Left renal pelvis (tissue), 4 donors: ENCODE results near the gene LPAR1. TPM values are rescaled to one million over a fixed set of nuclear protein-coding genes. Genes with fewer than 3 reads are reported as not detected.
A peak's percentile ranks its signal among the peaks of the same experiment; 100 is the strongest.
"Not testable (repeated sequence)": the region's sequence is repeated elsewhere in the genome, so short reads cannot be mapped to it uniquely, and the experiment has no call there.

Source experiments
- DNase-seq, 4 donors: peaks; one replicate each; pipeline ENCODE4 v3.0.0-alpha.2; 2013; ENCODE audit warnings: low read depth in 4 of 4, low spot score in 3 of 4
- polyA plus RNA-seq, 4 donors: library from polyadenylated mRNA; unstranded; fragments of 120-200 nt; gene quantifications; one replicate each; pipeline ENCODE4 v1.2.1, GENCODE V29; 2013; ENCODE audit not compliant: insufficient read length in 4 of 4

Gene LPAR1, protein sequence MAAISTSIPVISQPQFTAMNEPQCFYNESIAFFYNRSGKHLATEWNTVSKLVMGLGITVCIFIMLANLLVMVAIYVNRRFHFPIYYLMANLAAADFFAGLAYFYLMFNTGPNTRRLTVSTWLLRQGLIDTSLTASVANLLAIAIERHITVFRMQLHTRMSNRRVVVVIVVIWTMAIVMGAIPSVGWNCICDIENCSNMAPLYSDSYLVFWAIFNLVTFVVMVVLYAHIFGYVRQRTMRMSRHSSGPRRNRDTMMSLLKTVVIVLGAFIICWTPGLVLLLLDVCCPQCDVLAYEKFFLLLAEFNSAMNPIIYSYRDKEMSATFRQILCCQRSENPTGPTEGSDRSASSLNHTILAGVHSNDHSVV
- 10 to 100 TPM; 23.2 to 77.1 (median 34.4) TPM for polyA plus RNA-seq

DNA sequence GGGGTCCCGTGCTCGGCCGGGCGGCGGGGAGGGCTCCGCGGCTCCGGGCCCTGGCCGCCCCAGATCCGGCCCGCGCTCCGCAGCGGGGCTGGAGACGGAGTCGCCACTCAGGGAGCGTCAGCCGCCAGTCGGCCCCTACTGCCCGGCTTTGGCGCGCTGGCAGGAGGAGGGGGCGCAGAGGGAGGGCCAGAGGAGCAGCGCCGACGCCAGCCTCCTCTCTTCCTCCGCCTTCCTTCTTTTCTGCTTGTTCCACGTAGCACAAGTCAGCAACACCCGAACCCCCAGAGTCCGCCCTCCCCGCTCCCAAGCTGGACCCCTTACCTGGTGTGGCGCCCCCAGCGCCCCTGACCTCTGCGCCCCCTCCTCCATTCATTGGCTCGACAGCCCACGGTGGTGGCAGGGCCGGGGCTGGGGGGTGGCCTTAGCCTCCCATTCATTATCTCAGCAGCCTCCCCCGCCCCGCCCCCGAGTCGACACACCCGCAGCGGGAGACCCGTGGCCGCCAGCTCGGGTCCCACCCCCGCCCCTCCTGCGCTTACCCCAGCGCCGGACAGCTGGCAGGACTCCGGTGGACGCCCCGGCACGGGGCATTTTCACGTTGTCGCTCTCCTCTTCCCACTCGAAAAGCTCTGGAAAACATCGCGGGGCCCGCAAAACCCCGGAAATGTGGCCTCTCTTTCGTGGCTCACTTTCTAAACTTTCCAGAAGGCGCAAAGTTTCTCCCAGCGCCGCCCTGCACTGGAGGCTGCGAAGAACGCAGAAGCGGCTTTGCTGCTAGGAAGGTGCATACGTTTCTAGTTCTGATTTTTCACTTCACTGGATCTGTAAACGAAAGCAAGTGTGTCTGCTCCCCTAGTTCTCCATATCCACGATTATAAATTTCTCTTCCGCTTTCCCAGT is at the start of gene LPAR1:
Gene LPAR1 (minus strand): TSS at position 140 of the 900 bp plus-strand sequence. CDS start 66,353 bp downstream, outside the sequence.
- peak; percentile 22 to 51 (median 38) for DNase-seq

DNA sequence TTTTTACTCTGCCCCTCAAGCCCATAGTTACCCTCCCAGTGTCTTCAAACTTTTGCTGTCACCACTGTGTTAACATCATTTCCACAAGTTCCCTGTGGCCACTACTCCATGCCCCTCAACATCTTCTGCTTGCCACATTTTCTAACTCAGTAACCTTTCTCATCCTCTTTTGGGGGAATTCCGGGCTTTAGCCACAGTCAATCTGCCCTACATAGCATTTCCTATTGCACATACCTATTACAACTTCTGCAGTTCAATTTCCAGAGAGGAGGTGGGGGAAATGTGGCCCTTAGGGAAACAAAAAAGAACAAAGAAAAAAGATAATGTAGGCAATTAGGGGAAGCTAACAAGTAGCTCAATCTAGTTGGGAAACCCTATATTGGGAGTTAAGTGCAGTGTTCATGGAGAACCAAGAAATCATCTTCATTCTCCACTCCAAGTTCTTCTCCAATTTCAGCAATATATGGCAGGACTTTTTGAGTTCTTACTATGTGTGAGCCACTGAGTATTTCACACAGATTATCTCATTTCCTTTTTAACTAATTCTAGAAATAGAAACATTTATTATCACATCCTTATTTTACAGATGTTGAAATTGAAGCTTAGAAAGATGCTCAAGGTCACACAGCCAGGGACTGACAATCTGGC is 40.2 kb upstream of the LPAR1 start:
- DNase-seq, result no peak

DNA sequence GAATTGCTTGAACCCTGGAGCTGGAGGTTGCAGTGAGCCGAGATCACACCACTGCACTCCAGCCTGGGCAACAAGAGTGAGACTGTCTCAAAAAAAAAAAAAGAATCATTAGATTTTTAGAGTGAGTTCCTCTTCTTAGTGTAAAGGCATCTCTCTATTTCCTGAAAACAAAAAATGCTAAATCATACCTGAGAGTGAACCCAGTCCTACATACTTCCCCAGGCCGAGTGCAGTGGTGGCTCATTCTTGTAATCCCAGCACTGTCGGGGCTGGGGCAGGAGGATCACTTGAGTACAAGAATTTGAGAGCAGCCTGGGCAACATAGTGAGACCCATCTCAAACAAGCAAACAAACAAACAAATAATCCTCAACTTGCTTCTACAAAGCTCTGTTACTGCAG is 38.2 kb upstream of the LPAR1 start:
- DNase-seq, result no peak

DNA sequence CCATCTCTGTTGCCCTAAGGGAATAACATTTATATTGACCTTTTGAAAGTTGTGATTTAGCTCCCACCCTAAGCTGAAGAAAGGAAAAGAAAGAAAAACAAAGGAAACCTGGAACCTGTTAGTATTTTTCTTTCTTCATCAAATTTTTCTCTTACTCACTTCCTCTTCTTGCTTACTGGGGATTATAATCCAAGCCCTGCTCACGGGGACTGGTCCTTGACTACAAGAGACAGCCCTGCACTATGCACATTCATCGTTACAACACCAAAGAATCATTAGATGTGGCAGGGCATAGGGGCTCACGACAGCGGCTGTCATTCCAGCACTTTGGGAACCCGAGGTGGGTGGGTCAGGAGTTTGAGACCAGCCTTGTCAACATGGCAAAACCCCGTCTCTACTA is 37.8 kb upstream of the LPAR1 start:
- DNase-seq, result no peak

DNA sequence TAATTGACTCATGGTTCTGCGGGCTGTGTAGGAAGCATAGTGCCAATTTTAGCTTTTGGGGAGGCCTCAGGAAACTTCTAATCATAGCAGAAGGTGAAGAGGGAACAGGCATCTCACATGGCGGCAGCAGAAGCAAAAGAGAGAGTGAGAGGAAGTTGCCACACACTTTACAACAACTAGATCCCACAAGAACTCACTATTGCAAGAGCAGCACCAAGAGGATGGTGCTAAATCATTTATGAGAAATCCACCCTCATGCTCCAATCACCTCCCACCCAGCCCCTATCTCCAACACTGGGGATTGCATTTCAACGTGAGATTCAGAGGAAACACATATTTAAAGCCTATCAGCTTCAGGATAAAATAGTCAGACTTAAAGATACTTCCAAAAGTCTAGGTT is 36.1 kb upstream of the LPAR1 start:
- DNase-seq, result no peak

DNA sequence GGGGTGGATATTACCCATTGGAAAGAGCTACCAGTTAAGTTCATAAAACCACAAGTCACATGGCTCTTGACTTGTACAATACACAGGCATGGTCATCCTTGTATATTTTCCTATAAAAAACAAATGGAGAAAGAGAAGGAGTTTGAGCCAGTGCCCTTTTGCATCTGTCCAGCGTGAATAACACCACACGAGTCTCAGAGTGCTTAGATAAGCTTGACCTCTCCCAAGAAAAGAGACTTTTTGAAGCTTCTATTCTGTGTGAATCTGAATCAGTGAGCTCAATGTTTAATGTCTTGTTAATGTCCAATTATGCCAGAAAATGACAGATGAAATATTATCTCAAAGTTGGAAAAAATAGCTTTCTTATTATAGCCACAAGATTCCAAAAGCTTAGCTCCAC is 30.9 kb upstream of the LPAR1 start:
- no peak for DNase-seq

DNA sequence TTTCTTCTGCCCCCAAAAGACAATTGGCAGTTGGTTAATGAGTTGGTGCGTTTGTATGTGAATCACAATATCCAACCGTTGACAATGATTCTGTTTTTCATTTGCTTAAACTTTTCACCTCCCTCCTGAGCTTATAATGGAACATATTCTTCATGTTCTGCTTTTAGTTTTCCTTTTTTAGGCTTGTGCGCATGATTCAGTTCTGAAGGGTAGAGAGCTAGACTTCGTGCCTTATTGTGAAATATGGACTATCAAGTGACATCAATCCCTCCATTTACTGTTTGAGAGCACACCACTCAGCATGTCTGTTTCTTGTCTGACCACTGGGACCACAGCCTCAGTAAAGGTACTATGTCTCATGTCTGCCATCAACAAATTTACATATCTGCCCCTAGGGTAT is 30.5 kb upstream of the LPAR1 start:
- DNase-seq, result no peak

DNA sequence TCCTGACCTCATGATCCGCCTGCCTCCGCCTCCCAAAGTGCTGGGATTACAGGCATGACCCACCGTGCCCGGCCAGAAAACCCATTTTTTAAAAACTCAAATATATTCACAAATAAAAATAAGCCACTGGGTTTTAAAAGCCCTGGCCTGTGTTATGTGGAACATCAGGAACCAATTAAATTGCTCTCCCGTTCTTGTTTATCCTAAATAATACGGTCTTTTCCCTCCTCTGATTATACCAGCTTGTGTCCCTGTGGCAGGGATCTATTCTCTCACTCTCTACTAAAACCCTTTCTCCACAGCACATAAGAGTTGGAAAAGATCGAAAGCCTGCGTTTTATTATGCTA is 30.1 kb upstream of the LPAR1 start:
- DNase-seq, result no peak

DNA sequence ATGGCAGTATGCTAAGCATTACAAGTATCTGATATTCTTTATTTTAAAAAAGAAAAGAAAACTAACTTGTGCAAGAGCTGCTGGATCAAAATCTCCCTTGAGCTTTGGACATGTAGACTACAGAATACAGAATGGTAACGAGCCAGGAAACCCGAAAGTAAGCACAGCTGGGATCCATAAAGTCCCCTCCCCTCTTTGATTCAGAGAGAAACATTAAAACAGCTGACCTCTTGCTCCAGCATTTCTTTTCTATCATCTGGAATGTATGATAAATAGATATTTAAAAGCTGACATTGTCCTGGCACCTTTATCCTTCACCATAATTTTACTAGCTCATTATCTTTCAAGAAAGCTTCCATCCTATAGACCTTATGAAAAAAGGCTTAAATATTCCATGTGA is 28.2 kb upstream of the LPAR1 start:
- DNase-seq, result peak; percentile 26 to 55 (median 34)

DNA sequence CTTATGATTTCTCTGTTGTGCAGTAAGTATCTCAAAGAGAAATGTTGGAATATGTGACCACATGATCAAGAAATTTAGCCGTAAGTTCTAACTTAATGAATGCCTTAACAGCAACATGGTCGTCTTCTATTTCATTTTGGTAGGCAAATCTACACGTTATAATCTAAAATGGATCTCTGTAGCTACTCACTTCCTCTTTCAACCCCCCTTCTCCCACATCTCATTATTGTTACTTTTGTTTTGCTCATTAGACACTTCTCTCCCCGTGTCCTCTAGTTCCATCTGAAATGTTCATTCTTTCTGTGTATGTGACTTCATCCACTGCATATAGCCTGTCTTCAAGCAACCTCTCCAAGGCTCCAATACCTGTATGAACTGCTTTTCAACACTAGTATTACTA is 27.1 kb upstream of the LPAR1 start:
- DNase-seq, result no peak

DNA sequence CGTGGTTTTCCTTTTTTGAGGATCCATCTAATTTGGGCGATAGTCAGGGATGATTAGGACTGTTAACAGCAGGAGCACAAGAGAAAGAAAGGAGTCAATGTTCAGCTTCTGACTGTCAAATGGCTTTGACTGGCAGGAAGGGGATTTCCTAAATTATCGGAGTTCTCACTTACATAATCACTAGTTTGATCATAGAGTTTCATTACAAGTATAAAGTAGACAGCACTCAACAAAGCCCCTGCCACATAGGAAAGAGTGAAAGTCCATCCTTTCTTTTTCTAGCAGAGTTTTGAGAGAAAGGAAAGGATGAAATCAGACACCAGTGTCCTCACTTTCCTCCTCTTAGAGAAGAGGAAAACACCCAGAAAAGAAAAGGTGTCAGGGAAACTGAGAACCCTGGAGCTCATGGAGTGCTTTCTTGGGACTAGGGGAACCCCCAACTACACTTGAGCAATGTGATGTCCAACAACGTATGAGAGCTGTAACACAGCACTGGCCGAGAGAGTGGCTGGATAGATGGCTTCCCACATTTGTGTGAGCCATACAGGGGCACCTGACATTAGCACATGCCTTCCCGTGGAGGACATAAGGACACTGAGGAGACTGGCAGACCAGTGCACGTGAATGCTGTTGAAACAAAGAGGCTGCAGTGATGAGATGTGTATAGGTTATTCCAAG is 26.0 kb upstream of the LPAR1 start:
- DNase-seq, result no peak

DNA sequence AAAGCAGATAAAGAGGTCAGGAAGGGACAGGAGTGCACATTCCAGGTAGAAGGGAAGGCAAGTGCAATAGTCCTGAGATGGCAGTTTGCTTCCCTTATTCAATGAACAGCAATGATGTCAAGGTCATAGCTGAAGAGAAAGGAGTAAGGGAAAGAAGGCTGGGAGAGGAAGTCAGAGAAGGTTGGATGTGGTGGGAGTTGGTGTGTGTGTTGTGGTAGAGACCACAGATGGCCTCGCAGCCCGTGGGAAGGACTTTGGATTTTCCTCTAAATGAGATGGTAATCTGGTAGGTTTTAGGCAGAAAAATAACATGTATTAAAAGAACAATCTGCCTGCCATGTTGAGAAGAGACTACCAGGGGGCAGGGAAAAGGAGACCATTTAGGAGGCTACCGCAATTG is 25.1 kb upstream of the LPAR1 start:
- no peak for DNase-seq

DNA sequence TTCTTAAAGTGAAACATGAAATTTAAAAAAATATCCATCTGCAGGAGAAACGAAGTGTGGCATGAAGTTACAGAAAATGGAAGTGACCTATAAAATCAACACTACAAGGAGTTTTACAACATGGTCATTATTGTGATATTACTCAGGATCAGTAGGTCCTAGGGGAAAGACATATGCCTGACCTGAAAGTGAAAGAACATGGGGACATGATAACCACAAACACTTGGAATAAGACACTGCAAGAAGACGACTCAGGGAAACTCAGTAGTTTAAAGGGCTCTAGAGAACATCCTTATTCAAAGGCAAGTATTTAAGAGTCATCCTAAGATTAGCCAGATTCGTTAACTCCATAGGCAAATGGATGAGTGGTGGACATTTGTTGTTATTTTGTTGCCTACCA is 19.9 kb upstream of the LPAR1 start:
- no peak for DNase-seq

DNA sequence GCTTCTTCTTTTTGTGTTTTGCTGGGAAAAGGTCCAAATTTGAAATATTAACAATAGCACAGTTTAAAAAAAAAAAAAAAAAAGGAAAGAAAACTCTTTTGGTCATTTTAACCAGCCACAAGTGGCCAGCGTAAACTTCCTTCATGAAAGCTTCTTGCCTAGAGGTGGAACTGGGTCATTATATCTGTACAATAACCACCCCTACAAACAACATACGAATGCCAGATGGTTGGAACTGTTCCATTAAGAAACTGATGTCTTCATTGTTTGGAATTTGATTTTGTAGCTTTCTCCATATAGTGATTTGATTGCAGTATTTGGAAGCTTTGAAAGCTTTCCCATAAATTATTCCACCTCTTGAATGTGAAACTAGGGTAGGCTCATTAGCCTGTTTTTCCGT is 18.3 kb upstream of the LPAR1 start:
- DNase-seq, result no peak

DNA sequence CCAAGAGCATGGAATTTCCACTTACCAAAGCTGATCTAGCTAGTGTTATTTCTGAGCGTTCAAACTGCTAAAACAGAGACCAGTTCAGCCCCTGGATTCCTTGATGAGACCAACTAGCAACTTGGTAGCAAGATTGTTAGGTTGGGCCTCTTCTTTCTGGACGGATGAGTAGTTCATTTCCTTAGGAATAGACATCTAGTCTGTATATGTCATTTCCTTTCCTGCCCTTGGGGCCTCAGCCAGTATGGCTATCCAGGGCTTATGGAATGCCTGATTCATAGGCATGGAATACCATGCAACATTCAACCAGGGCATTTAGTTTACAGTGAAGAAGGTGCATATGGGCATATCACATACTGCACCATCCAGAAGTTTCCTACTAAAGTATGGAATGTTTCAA is 14.5 kb upstream of the LPAR1 start:
- no peak for DNase-seq

DNA sequence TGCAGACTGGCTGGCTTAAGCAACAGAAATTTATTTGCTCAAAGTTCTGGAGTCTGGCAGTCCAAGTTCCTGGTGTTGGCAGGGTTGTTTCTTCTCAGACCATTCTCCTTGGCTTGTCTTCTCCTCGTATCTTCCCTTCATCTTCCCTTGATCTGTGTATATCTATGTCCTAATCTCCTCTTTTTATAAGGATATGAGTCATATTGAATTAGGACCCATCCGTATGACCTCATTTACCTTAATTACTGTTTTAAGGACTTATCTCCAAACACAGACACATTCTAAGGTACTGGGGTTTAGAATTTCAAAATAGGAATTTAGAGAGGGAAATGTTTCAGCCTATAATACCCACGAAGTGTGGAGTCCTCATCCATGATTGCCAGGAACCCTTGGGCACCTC is 13.1 kb upstream of the LPAR1 start:
- DNase-seq, result no peak

DNA sequence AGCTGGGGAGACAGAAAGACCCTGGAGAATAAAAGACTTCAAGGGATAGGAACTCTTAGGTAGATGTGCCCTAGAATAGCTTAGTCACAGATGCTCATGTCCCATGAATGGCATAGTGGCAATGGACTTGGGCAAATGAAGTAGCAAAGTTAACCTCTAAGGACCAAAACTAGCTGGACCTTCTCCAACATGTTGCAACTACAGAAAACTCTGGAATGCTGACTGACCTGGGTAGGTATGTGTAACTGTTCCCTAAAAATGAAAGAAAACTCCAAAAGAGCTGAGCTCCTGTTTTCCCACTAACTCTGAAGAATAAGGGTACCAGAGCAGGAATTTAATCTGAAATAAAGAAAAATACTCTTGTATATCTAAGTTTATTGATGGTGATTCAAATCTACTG is 12.5 kb upstream of the LPAR1 start:
- no peak for DNase-seq

DNA sequence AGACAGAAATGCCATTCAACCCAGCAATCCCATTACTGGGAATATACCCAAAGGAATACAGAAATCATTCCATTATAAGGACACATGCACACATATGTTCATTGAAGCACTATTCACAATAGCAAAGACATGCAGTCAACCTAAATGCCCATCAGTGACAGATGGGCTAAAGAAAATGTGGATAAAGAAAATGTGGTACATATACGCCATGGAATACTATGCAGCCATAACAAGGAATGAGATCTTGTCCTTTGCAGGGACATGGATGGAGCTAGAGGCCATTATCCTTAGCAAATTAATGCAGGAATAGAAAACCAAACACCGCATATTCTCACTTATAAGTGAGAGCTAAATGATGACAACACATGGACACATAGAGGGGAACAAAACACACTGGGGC is 9.0 kb upstream of the LPAR1 start:
- DNase-seq, result not testable (repeated sequence)

DNA sequence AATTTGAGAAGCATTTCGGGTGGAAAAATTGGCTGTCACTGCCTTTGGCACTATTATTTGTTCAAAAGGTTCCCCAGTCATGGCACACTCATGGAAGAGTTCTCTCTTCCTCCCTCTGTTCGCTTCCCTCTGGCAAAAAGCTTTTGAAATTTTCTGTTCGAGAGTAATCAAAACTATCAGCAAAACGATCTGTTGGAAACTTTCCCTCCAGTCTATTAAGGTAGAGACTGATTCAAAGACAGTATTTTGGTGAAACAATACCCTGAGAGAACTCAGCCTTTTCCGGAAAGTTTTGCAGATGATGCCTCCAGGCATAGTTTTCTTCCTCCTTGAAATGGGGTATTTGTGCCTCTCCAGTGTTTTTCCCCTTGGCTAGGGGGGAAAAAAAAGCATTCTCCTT is 3.6 kb upstream of the LPAR1 start:
- DNase-seq, result no peak

DNA sequence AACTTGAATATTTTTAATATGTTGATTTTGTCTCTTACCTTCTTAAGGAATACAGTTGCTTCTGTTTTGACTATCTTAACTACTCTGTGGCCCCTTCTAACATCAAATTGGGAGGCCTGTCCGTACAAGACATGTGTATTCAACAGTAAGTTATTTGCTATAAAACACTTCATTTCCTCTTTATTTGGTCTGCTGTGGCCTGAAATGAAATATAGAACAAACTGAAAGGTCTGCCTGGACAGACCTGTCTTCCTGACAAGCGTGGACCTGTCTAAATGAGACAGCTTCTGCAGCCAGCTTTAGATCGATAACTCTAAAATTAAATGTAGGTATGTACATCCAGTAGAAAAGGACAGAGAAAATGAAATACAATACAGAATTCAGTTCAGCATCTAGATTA is 2.2 kb upstream of the LPAR1 start:
- no peak for DNase-seq
